H1 (cell line): Measurements from ENCODE around the gene SREK1IP1. TPM values are rescaled to one million over a fixed set of nuclear protein-coding genes. Genes with fewer than 3 reads are reported as not detected.

ENCODE experiments used
- CTCF ChIA-PET: fragments of 300-600 bp; sonication (Branson Sonifier 250); formaldehyde crosslinking; loops from one replicate; lab custom pipeline; 2021; ENCODE audit not compliant: partially characterized antibody; lab: Charles Lee
- POLR2A ChIA-PET: fragments of 300-600 bp; sonication (Branson Sonifier 250); formaldehyde crosslinking; loops from one replicate; lab custom pipeline; 2021; ENCODE audit warnings: inconsistent platforms; ENCODE audit not compliant: partially characterized antibody; lab: Charles Lee
- DNase-seq, 2 experiments: peaks; one replicate each; pipeline versions ENCODE4 v3.0.0 to v3.0.0-alpha.2; 2010 to 2022; ENCODE audit warnings: low spot score in 2 of 2, low read depth in 1 of 2, mixed read lengths in 1 of 2
- FAIRE-seq: peaks from 2 replicates; lab custom pipeline; 2011; peaks lifted over from hg19 to GRCh38; lab: Jason Lieb, UNC
- H2AFZ ChIP-seq: 2 replicates; pipeline ENCODE4 v1.8.1; 2012; ENCODE audit warnings: low read length, inconsistent platforms
- H2AK5ac ChIP-seq: 2 replicates; pipeline ENCODE4 v1.6.1; 2013; ENCODE audit warnings: low read depth, low read length
- H2BK120ac ChIP-seq: replicated peaks from 2 replicates; pipeline ENCODE3; 2013; ENCODE audit warnings: low read depth, low read length, inconsistent platforms
- H2BK12ac ChIP-seq: 2 replicates; pipeline ENCODE4 v1.6.1; 2013; ENCODE audit warnings: low read depth, low read length
- H2BK15ac ChIP-seq: 2 replicates; pipeline ENCODE4 v1.6.1; 2013; ENCODE audit warnings: low read length
- H2BK20ac ChIP-seq: 2 replicates; pipeline ENCODE4 v1.6.1; 2013; ENCODE audit warnings: low read length
- H2BK5ac ChIP-seq: 2 replicates; pipeline ENCODE4 v1.6.1; 2013; ENCODE audit warnings: low read depth, low read length
- H3K14ac ChIP-seq: 2 replicates; pipeline ENCODE4 v1.6.1; 2013; ENCODE audit warnings: inconsistent platforms; ENCODE audit not compliant: insufficient read length
- H3K18ac ChIP-seq: 2 replicates; pipeline ENCODE4 v1.6.1; 2013; ENCODE audit warnings: low read length; ENCODE audit errors: extremely low read depth
- H3K23ac ChIP-seq: 2 replicates; pipeline ENCODE4 v1.6.1; 2013; ENCODE audit warnings: inconsistent platforms; ENCODE audit not compliant: insufficient read length
- H3K23me2 ChIP-seq: 2 replicates; pipeline ENCODE4 v1.6.1; 2013; ENCODE audit warnings: low read depth, low read length
- H3K27ac ChIP-seq: 2 replicates; pipeline ENCODE4 v1.6.1; 2011; ENCODE audit warnings: low read depth, low read length, inconsistent platforms
- H3K27me3 ChIP-seq, 4 experiments: replicated peaks in 1 of 4; 1 replicate in 1 of 4; 2 replicates in 3 of 4; pipeline versions ENCODE4 v1.6.1 to v1.8.1; 2011 to 2013; ENCODE audit warnings: low read length in 3 of 4, mild to moderate bottlenecking in 3 of 4, inconsistent platforms in 2 of 4, mixed read lengths in 2 of 4, moderate library complexity in 1 of 4; ENCODE audit not compliant: control insufficient read depth in 3 of 4, insufficient read depth in 3 of 4; ENCODE audit errors: extremely low read depth in 1 of 4
- H3K36me3 ChIP-seq, 4 experiments: 2 replicates each; pipeline versions ENCODE4 v1.6.1 to v1.8.1; 2011 to 2013; ENCODE audit warnings: mild to moderate bottlenecking in 4 of 4, low read length in 3 of 4, moderate library complexity in 2 of 4, control low read depth in 1 of 4, inconsistent platforms in 1 of 4; ENCODE audit not compliant: insufficient read depth in 4 of 4, control insufficient read depth in 2 of 4
- H3K4ac ChIP-seq: replicated peaks from 2 replicates; pipeline ENCODE3; 2013; ENCODE audit warnings: low read length, low read depth, mixed read lengths, inconsistent platforms; ENCODE audit not compliant: insufficient read length
- H3K4me1 ChIP-seq, 4 experiments: replicated peaks in 1 of 4; 1 replicate in 1 of 4; 2 replicates in 3 of 4; pipeline versions ENCODE4 v1.6.1 to v1.8.1; 2011 to 2013; ENCODE audit warnings: low read length in 3 of 4, inconsistent platforms in 2 of 4, mixed read lengths in 1 of 4; ENCODE audit not compliant: insufficient read depth in 4 of 4, control insufficient read depth in 3 of 4
- H3K4me2 ChIP-seq, 2 experiments: 2 replicates each; pipeline versions ENCODE4 v1.6.1 to v1.8.1; 2011 to 2013; ENCODE audit warnings: low read depth in 2 of 2, low read length in 2 of 2, control low read depth in 1 of 2, inconsistent platforms in 1 of 2, mild to moderate bottlenecking in 1 of 2; ENCODE audit not compliant: insufficient read depth in 1 of 2
- H3K4me3 ChIP-seq, 4 experiments: fragments of 200-600, 300-600 bp in 1 of 4; sonication (generic), shearing (Covaris generic), sonication (Bioruptor Twin) in 1 of 4; 2 replicates each; pipeline versions ENCODE4 v1.5.1 to v1.8.1; 2011 to 2016; ENCODE audit warnings: low read length in 4 of 4, low read depth in 3 of 4, control low read depth in 2 of 4, inconsistent platforms in 2 of 4, mild to moderate bottlenecking in 2 of 4, mixed read lengths in 1 of 4, moderate library complexity in 1 of 4; ENCODE audit not compliant: insufficient read depth in 2 of 4; ENCODE audit errors: extremely low read depth in 1 of 4
- H3K56ac ChIP-seq: replicated peaks from 2 replicates; pipeline ENCODE3; 2013; ENCODE audit warnings: low read depth, mild to moderate bottlenecking, mixed read lengths, low read length, inconsistent platforms; ENCODE audit not compliant: insufficient read length
- H3K79me1 ChIP-seq: 2 replicates; pipeline ENCODE4 v1.6.1; 2013; ENCODE audit warnings: low read depth, low read length, control low read depth
- H3K79me2 ChIP-seq, 2 experiments: 2 replicates each; pipeline versions ENCODE4 v1.6.1 to v1.8.1; 2012 to 2013; ENCODE audit warnings: low read length in 2 of 2, mild to moderate bottlenecking in 2 of 2, inconsistent platforms in 1 of 2; ENCODE audit not compliant: insufficient read depth in 2 of 2, control insufficient read depth in 1 of 2
- H3K9ac ChIP-seq, 4 experiments: replicated peaks in 1 of 4; 1 replicate in 1 of 4; 2 replicates in 3 of 4; pipeline versions ENCODE4 v1.6.1 to v1.8.1; 2011 to 2013; ENCODE audit warnings: low read depth in 3 of 4, low read length in 3 of 4, control low read depth in 2 of 4, mild to moderate bottlenecking in 2 of 4, moderate library complexity in 2 of 4, inconsistent platforms in 1 of 4; ENCODE audit errors: extremely low read depth in 1 of 4
- H3K9me3 ChIP-seq, 2 experiments: 2 replicates each; pipeline versions ENCODE4 v1.6.1 to v1.8.1; 2012 to 2013; ENCODE audit warnings: mild to moderate bottlenecking in 2 of 2, moderate library complexity in 2 of 2, control low read depth in 1 of 2, inconsistent platforms in 1 of 2, low read depth in 1 of 2, low read length in 1 of 2, mixed read lengths in 1 of 2; ENCODE audit not compliant: insufficient read depth in 2 of 2
- H4K20me1 ChIP-seq, 2 experiments: replicated peaks in 1 of 2; 2 replicates each; pipeline versions ENCODE3 to v1.8.1; 2011 to 2013; ENCODE audit warnings: inconsistent platforms in 2 of 2, low read length in 2 of 2, mild to moderate bottlenecking in 1 of 2; ENCODE audit not compliant: insufficient read depth in 2 of 2, control insufficient read depth in 1 of 2
- H4K5ac ChIP-seq: 2 replicates; pipeline ENCODE4 v1.6.1; 2013; ENCODE audit warnings: low read length, low read depth, mixed read lengths, inconsistent platforms; ENCODE audit not compliant: insufficient read length
- H4K8ac ChIP-seq: 2 replicates; pipeline ENCODE4 v1.8.0; 2013; ENCODE audit warnings: mild to moderate bottlenecking, moderate library complexity, low read length, inconsistent platforms; ENCODE audit not compliant: insufficient read depth; ENCODE audit errors: extremely low read depth
- H4K91ac ChIP-seq: replicated peaks from 2 replicates; pipeline ENCODE3; 2013; ENCODE audit warnings: low read length, mixed read lengths, inconsistent platforms; ENCODE audit not compliant: insufficient read length
- ASH2L ChIP-seq: fragments of 200-600, 300-600 bp; sonication (generic); IDR thresholded peaks from one replicate; pipeline ENCODE4 v1.7.1; 2017; ENCODE audit warnings: low read length
- CBX8 ChIP-seq: fragments of 300-800, 300-1000 bp; sonication (generic); IDR thresholded peaks from 2 replicates; pipeline ENCODE4 v1.7.1; 2016; ENCODE audit warnings: low read depth, low read length, borderline replicate concordance
- JUND ChIP-seq: IDR thresholded peaks from 2 replicates; pipeline ENCODE4 v1.6.1; 2011; ENCODE audit warnings: mild to moderate bottlenecking, improper control_type of control experiment, low read length
- KDM1A ChIP-seq: fragments of 200-600, 300-600 bp; sonication (generic); IDR thresholded peaks from 2 replicates; pipeline ENCODE4 v1.7.1; 2016; ENCODE audit warnings: mild to moderate bottlenecking, low read length, borderline replicate concordance
- KDM4A ChIP-seq: IDR thresholded peaks from one replicate; pipeline ENCODE4 v1.7.1; 2012; ENCODE audit warnings: low read depth, mild to moderate bottlenecking, moderate library complexity, low read length, inconsistent platforms; ENCODE audit not compliant: severe bottlenecking
- KDM5A ChIP-seq: fragments of 200-600 bp; IDR thresholded peaks from 2 replicates; pipeline ENCODE4 v1.7.1; 2012; ENCODE audit warnings: mild to moderate bottlenecking, low read length, inconsistent platforms, mixed read lengths
- NRF1 ChIP-seq: IDR thresholded peaks from 2 replicates; pipeline ENCODE4 v1.6.1; 2011; ENCODE audit warnings: mild to moderate bottlenecking, low read depth, low read length, improper control_type of control experiment
- RXRA ChIP-seq: IDR thresholded peaks from 2 replicates; pipeline ENCODE4 v1.6.1; 2011; ENCODE audit warnings: low read depth, mild to moderate bottlenecking, low read length, moderate library complexity; ENCODE audit not compliant: insufficient read depth
- SAP30 ChIP-seq: fragments of 300-600 bp; sonication (generic); IDR thresholded peaks from 2 replicates; pipeline ENCODE4 v1.7.1; 2012; ENCODE audit warnings: low read length, moderate library complexity, mild to moderate bottlenecking, inconsistent platforms; ENCODE audit not compliant: insufficient read depth, insufficient replicate concordance
- SIRT6 ChIP-seq: IDR thresholded peaks from one replicate; pipeline ENCODE4 v1.7.1; 2012; ENCODE audit warnings: low read length, inconsistent platforms
- SP4 ChIP-seq: IDR thresholded peaks from 2 replicates; pipeline ENCODE4 v1.6.1; 2012; ENCODE audit warnings: low read length, inconsistent platforms
- TBP ChIP-seq: IDR thresholded peaks from 2 replicates; pipeline ENCODE4 v1.6.1; 2011; ENCODE audit warnings: low read depth, low read length, improper control_type of control experiment
- TCF12 ChIP-seq: IDR thresholded peaks from 2 replicates; pipeline ENCODE4 v1.6.1; 2011; ENCODE audit warnings: low read depth, mild to moderate bottlenecking, low read length
- TEAD4 ChIP-seq: IDR thresholded peaks from 2 replicates; pipeline ENCODE4 v1.6.1; 2012; ENCODE audit warnings: low read depth, low read length, inconsistent platforms, mixed read lengths
- WGBS, 2 experiments: shearing (Covaris generic) in 1 of 2; methylation state at CpG; one replicate each; pipeline versions ENCODE4 v1.1.6 to v1.1.7; 2013 to 2015; ENCODE audit warnings: low lambda C conversion rate in 2 of 2, mixed read lengths in 2 of 2, inconsistent platforms in 1 of 2, low coverage in 1 of 2, missing lambda C conversion rate in 1 of 2; ENCODE audit not compliant: insufficient replicate concordance in 2 of 2, insufficient coverage in 1 of 2, insufficient read length in 1 of 2; ENCODE audit errors: extremely low coverage in 1 of 2, missing lambda C conversion rate in 1 of 2; 5-methylcytosine and 5-hydroxymethylcytosine counted together
- polyA plus RNA-seq, 7 experiments: library from polyadenylated mRNA; depleted of rRNA in 3 of 7; stranded (reverse) in 5 of 7; unstranded in 2 of 7; fragments of >200 nt in 5 of 7; fragments of 200-250 nt in 2 of 7; gene quantifications; 1 replicate in 5 of 7; 2 replicates in 1 of 7; 4 replicates in 1 of 7; pipeline versions ENCODE4 v1.2.1 to v1.2.3, GENCODE V29; 2011 to 2013; ENCODE audit warnings: missing spikeins in 2 of 7, mixed read lengths in 2 of 7
- total RNA-seq: library from RNA; stranded (reverse); fragmentation: NEBNext Ultra II Directional; extraction: Animal tissue kit (Norgen Biotek cat#: 25700); gene quantifications from 2 replicates; pipeline ENCODE4 v1.2.1, GENCODE V29; 2021
- TF ChIP-seq, protein P1 (sequence below): IDR thresholded peaks from 2 replicates; pipeline ENCODE4 v1.6.1; 2012; ENCODE audit warnings: inconsistent platforms

Gene SREK1IP1
- total and polyA plus RNA-seq, 2 of the 8 experiments (the other 6 are each of a cell fraction or from before 2014, with no cell fraction given): 6.2 to 39.0 TPM

DNA sequence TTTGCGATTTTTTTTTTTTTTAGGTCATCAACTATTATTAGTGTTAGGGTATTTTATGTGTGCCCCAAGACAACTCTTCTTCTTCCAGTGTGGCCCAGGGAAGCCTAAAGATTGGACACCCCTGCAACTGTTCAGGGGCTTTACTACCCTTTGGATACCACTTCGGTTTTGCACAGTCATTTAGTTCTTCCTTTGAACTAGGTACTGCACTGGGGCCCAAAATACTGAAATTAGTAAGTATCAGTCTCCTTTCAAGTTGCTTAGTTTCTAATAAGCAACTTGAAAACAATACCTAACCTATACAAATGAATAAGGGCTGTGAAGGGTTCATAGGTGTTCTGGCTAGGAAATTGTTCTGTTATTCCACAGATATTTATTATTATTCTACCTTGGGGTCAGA is 45.6 kb upstream of the SREK1IP1 start:
- Histone ChIP-seq H3K4me1 (no peaks in the 10 kb centered on the region), H2BK20ac (no peak overlapping the region), H3K23ac (no peak overlapping the region), H3K56ac (no peak overlapping the region), H3K14ac (no peak overlapping the region), H3K79me1 (no peaks in the 10 kb centered on the region), H4K20me1 (no peaks in the 10 kb centered on the region), H3K23me2 (no peaks in the 10 kb centered on the region), H3K9ac (no peak overlapping the region), H3K79me2 (no peaks in the 10 kb centered on the region), H3K4me2 (no peak overlapping the region), H2BK120ac (no peak overlapping the region), H4K5ac (no peak overlapping the region), H2BK5ac (no peak overlapping the region), H3K36me3 (peaks cover 0 to 3% (median 0%) of the 10 kb centered on the region in 4 experiments; a peak in 1 of 8 replicates), H2AFZ (no peak overlapping the region), H3K27me3 (no peaks in the 10 kb centered on the region), H3K18ac (no peak overlapping the region), H3K27ac (no peak overlapping the region), H4K8ac (no peak overlapping the region), H3K9me3 (no peaks in the 10 kb centered on the region), H2BK15ac (no peak overlapping the region), H2BK12ac (no peak overlapping the region), H3K4ac (no peak overlapping the region), H3K4me3 (no peak overlapping the region), H2AK5ac (no peak overlapping the region), H4K91ac (no peak overlapping the region)
- 86% methylated on average over 2 of the region's 2 CpGs; no CpG with 5 or more reads in 1 of the 2 experiments for WGBS, 2 experiments
- ChIA-PET CTCF (interaction anchor here (0.7 to 1.5 kb wide), 2 partner anchors 199 to 448 kb away, joined by 3 read pairs; no protein-coding TSS in a partner anchor), POLR2A (no interaction called here)
- no peak for FAIRE-seq
- no peak for DNase-seq
- TF ChIP-seq NRF1 (no peak), RXRA (no peak), SP4 (no peak), ASH2L (no peak), KDM5A (no peak), JUND (no peak), TBP (no peak), CBX8 (no peak), TCF12 (no peak), TEAD4 (no peak), SAP30 (no peak), KDM4A (no peak), SIRT6 (no peak), KDM1A (no peak)
- TF ChIP-seq, protein P1, sequence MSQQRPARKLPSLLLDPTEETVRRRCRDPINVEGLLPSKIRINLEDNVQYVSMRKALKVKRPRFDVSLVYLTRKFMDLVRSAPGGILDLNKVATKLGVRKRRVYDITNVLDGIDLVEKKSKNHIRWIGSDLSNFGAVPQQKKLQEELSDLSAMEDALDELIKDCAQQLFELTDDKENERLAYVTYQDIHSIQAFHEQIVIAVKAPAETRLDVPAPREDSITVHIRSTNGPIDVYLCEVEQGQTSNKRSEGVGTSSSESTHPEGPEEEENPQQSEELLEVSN: no peak
